H1 (cell line): ENCODE measurements around the gene TBX6.

ENCODE experiments used
- ATF2 ChIP-seq: IDR thresholded peaks from 2 replicates; pipeline ENCODE4 v1.6.1; 2012; ENCODE audit warnings: low read length, inconsistent platforms
- CREB1 ChIP-seq: IDR thresholded peaks from 2 replicates; pipeline ENCODE4 v1.6.1; 2012; ENCODE audit warnings: inconsistent platforms
- CTCF ChIP-seq, 3 experiments: IDR thresholded peaks; 1 replicate in 2 of 3; 2 replicates in 1 of 3; pipeline versions ENCODE4 v1.5.1 to v1.6.1; 2011; ENCODE audit warnings: low read length in 3 of 3, mild to moderate bottlenecking in 3 of 3, inconsistent platforms in 2 of 3, low read depth in 1 of 3, moderate library complexity in 1 of 3; ENCODE audit not compliant: insufficient read depth in 1 of 3; ENCODE audit errors: control extremely low read depth in 1 of 3
- EGR1 ChIP-seq: IDR thresholded peaks from 2 replicates; pipeline ENCODE4 v1.6.1; 2011; ENCODE audit warnings: low read depth, low read length, borderline replicate concordance
- EP300 ChIP-seq, 2 experiments: IDR thresholded peaks; 1 replicate in 1 of 2; 2 replicates in 1 of 2; pipeline ENCODE4 v1.6.1; 2011 to 2012; ENCODE audit warnings: low read depth in 2 of 2, low read length in 2 of 2, mild to moderate bottlenecking in 2 of 2, borderline replicate concordance in 1 of 2, inconsistent platforms in 1 of 2, moderate library complexity in 1 of 2
- HDAC6 ChIP-seq: IDR thresholded peaks from one replicate; pipeline ENCODE4 v1.7.1; 2012; ENCODE audit warnings: low read depth, mild to moderate bottlenecking, inconsistent platforms, low read length, moderate library complexity
- JUN ChIP-seq: IDR thresholded peaks from 2 replicates; pipeline ENCODE4 v1.6.1; 2011; ENCODE audit warnings: low read depth, mild to moderate bottlenecking, improper control_type of control experiment, low read length
- PHF8 ChIP-seq: fragments of 200-600 bp; sonication (generic); conservative IDR thresholded peaks from 2 replicates; pipeline ENCODE4 v1.7.1; 2012; ENCODE audit warnings: low read depth, mild to moderate bottlenecking, inconsistent platforms, low read length, moderate library complexity
- POLR2A ChIP-seq, 2 experiments: IDR thresholded peaks; 1 replicate in 1 of 2; 2 replicates in 1 of 2; pipeline ENCODE4 v1.6.1; 2011; ENCODE audit warnings: low read depth in 2 of 2, low read length in 2 of 2, mild to moderate bottlenecking in 2 of 2; ENCODE audit errors: control extremely low read depth in 1 of 2
- SP1 ChIP-seq: IDR thresholded peaks from 2 replicates; pipeline ENCODE4 v1.6.1; 2011; ENCODE audit warnings: low read depth, low read length
- SP2 ChIP-seq: IDR thresholded peaks from 2 replicates; pipeline ENCODE4 v1.6.1; 2012; ENCODE audit warnings: mild to moderate bottlenecking, low read length, inconsistent platforms
- SP4 ChIP-seq: IDR thresholded peaks from 2 replicates; pipeline ENCODE4 v1.6.1; 2012; ENCODE audit warnings: low read length, inconsistent platforms
- TAF1 ChIP-seq: IDR thresholded peaks from 2 replicates; pipeline ENCODE4 v1.6.1; 2011; ENCODE audit warnings: mild to moderate bottlenecking, low read depth, low read length
- ZNF274 ChIP-seq: IDR thresholded peaks from 2 replicates; pipeline ENCODE4 v1.7.0; 2012; ENCODE audit warnings: low read length, borderline replicate concordance; ENCODE audit errors: extremely low read depth

GRCh38 chr16:30053376-30054015, 38.2 kb downstream of the TBX6 start:
- TF ChIP-seq CTCF (IDR thresholded peaks at IDR 0.05; ENCODE audit: control extremely low read depth in 1 of 3, insufficient read depth in 1 of 3, low read depth in 1 of 3, low read length in 3 of 3) (no peak; a peak in 1 of 4 replicates), JUN (no peak), PHF8 (no peak), HDAC6 (no peak), TAF1 (no peak), ATF2 (no peak), EP300 (IDR thresholded peaks at IDR 0.05; ENCODE audit: borderline replicate concordance in 1 of 2, low read depth in 2 of 2, low read length in 2 of 2) (no peak), ZNF274 (no peak), EGR1 (no peak), SP4 (no peak), POLR2A (IDR thresholded peaks at IDR 0.05; ENCODE audit: control extremely low read depth in 1 of 2, low read depth in 2 of 2, low read length in 2 of 2) (no peak), SP2 (no peak), SP1 (no peak), CREB1 (no peak)
